IMR-90 (cell line): ENCODE results near the gene TIPRL. TPM values are rescaled to one million over a fixed set of nuclear protein-coding genes. Genes with fewer than 3 reads are reported as not detected.
A peak's percentile ranks its signal among the peaks of the same experiment; 100 is the strongest.

ENCODE experiments used
- ATAC-seq: fragments of 200-7000 bp; cut with Tn5 transposase; 2 replicates; pipeline ENCODE4 v1.9.1; 2020; ENCODE audit warnings: low read depth, mild to moderate bottlenecking, moderate library complexity
- BruUV-seq: library from RNA; stranded (reverse); fragments of 400-500 nt; replicated peaks from 2 replicates; lab custom pipeline; 2021; lab: Mats Ljungman, UMichigan
- CTCF ChIA-PET: fragments of 300-600 bp; formaldehyde crosslinking; extraction: SDS; loops from one replicate; lab custom pipeline; 2021; ENCODE audit warnings: antibody characterized with exemption; lab: Yijun Ruan, JAX
- POLR2A ChIA-PET: fragments of 300-600 bp; sonication (Branson Sonifier 250); formaldehyde crosslinking; loops from one replicate; lab custom pipeline; 2022; ENCODE audit warnings: antibody characterized with exemption; ENCODE audit not compliant: unreplicated experiment; lab: Charles Lee
- DNase-seq: peaks from one replicate; pipeline ENCODE4 v3.0.0; 2013
- H2AFZ ChIP-seq: replicated peaks from 2 replicates; pipeline ENCODE3; 2013; ENCODE audit warnings: low read length, mild to moderate bottlenecking; ENCODE audit not compliant: poor library complexity
- H2AK5ac ChIP-seq: 2 replicates; pipeline ENCODE4 v1.6.1; 2013; ENCODE audit warnings: low read depth, low read length, inconsistent platforms
- H2AK9ac ChIP-seq: replicated peaks from 2 replicates; pipeline ENCODE3; 2013; ENCODE audit warnings: mild to moderate bottlenecking, low read depth, low read length, moderate library complexity; ENCODE audit not compliant: poor library complexity
- H2BK120ac ChIP-seq: 2 replicates; pipeline ENCODE4 v1.6.1; 2013; ENCODE audit warnings: low read depth, low read length, inconsistent platforms
- H2BK15ac ChIP-seq: 3 replicates; pipeline ENCODE4 v1.6.1; 2013; ENCODE audit warnings: low read depth, low read length, inconsistent platforms
- H2BK20ac ChIP-seq: 2 replicates; pipeline ENCODE4 v1.6.1; 2013; ENCODE audit warnings: low read depth, mild to moderate bottlenecking, inconsistent platforms, low read length, moderate library complexity
- H2BK5ac ChIP-seq: 2 replicates; pipeline ENCODE4 v1.6.1; 2013; ENCODE audit warnings: mild to moderate bottlenecking, low read depth, low read length, inconsistent platforms; ENCODE audit not compliant: poor library complexity, severe bottlenecking
- H3K14ac ChIP-seq: replicated peaks from 2 replicates; pipeline ENCODE4 v1.6.1; 2013; ENCODE audit warnings: low read depth, low read length, inconsistent platforms
- H3K18ac ChIP-seq: 2 replicates; pipeline ENCODE4 v1.6.1; 2013; ENCODE audit warnings: low read depth, low read length, control low read depth
- H3K23ac ChIP-seq: 2 replicates; pipeline ENCODE4 v1.6.1; 2013; ENCODE audit warnings: low read depth, low read length, inconsistent platforms
- H3K27ac ChIP-seq: 2 replicates; pipeline ENCODE4 v1.5.1; 2013; ENCODE audit warnings: mild to moderate bottlenecking, control low read depth, low read length; ENCODE audit not compliant: insufficient read depth
- H3K27me3 ChIP-seq: 2 replicates; pipeline ENCODE4 v1.6.1; 2013; ENCODE audit warnings: low read length; ENCODE audit not compliant: control insufficient read depth, insufficient read depth
- H3K36me3 ChIP-seq: 2 replicates; pipeline ENCODE4 v1.6.1; 2013; ENCODE audit warnings: low read length, mixed read lengths; ENCODE audit not compliant: control insufficient read depth, insufficient read depth
- H3K4ac ChIP-seq: 2 replicates; pipeline ENCODE4 v1.6.1; 2013; ENCODE audit warnings: low read depth, low read length, inconsistent platforms
- H3K4me1 ChIP-seq: 2 replicates; pipeline ENCODE4 v1.6.1; 2013; ENCODE audit warnings: low read length, mixed read lengths; ENCODE audit not compliant: control insufficient read depth, insufficient read depth
- H3K4me2 ChIP-seq: 2 replicates; pipeline ENCODE4 v1.6.1; 2013; ENCODE audit warnings: low read depth, mild to moderate bottlenecking, control low read depth, low read length, moderate library complexity
- H3K4me3 ChIP-seq: 2 replicates; pipeline ENCODE4 v1.5.1; 2013; ENCODE audit warnings: low read depth, mild to moderate bottlenecking, control low read depth, low read length, moderate library complexity; ENCODE audit not compliant: insufficient read depth
- H3K56ac ChIP-seq: 2 replicates; pipeline ENCODE4 v1.6.1; 2013; ENCODE audit warnings: low read length, inconsistent platforms; ENCODE audit not compliant: insufficient read depth; ENCODE audit errors: extremely low read depth
- H3K79me1 ChIP-seq, 2 experiments: 2 replicates each; pipeline ENCODE4 v1.6.1; 2013; ENCODE audit warnings: low read length in 2 of 2, inconsistent platforms in 1 of 2, low read depth in 1 of 2
- H3K9ac ChIP-seq: 2 replicates; pipeline ENCODE4 v1.6.1; 2013; ENCODE audit warnings: low read depth, low read length, control low read depth
- H3K9me1 ChIP-seq: 2 replicates; pipeline ENCODE4 v1.6.1; 2013; ENCODE audit warnings: low read length, inconsistent platforms; ENCODE audit not compliant: insufficient read depth
- H3K9me3 ChIP-seq: 2 replicates; pipeline ENCODE4 v1.6.1; 2013; ENCODE audit warnings: low read length; ENCODE audit not compliant: control insufficient read depth, insufficient read depth
- H4K20me1 ChIP-seq: 2 replicates; pipeline ENCODE4 v1.6.1; 2013; ENCODE audit warnings: low read length, inconsistent platforms; ENCODE audit not compliant: insufficient read depth
- H4K5ac ChIP-seq: 2 replicates; pipeline ENCODE4 v1.6.1; 2013; ENCODE audit warnings: mild to moderate bottlenecking, low read depth, low read length, control low read depth
- H4K8ac ChIP-seq, 2 experiments: 2 replicates each; pipeline ENCODE4 v1.6.1; 2013; ENCODE audit warnings: low read depth in 2 of 2, low read length in 2 of 2, control low read depth in 1 of 2, inconsistent platforms in 1 of 2
- H4K91ac ChIP-seq: 2 replicates; pipeline ENCODE4 v1.6.1; 2013; ENCODE audit warnings: low read depth, low read length, inconsistent platforms; ENCODE audit not compliant: insufficient read depth
- CEBPB ChIP-seq: IDR thresholded peaks from 2 replicates; pipeline ENCODE4 v1.6.1; 2012; ENCODE audit warnings: low read depth, low read length, improper control_type of control experiment
- CTCF ChIP-seq: conservative IDR thresholded peaks from 2 replicates; pipeline ENCODE4 v1.5.1; 2012; ENCODE audit warnings: mild to moderate bottlenecking, low read depth, low read length, improper control_type of control experiment
- ELK1 ChIP-seq: fragments of 150-350 bp; IDR thresholded peaks from 2 replicates; pipeline ENCODE4 v1.6.1; 2016; ENCODE audit warnings: low read depth, mild to moderate bottlenecking, low read length, moderate library complexity, borderline replicate concordance
- MAFK ChIP-seq: IDR thresholded peaks from 2 replicates; pipeline ENCODE4 v1.6.1; 2012; ENCODE audit warnings: low read depth, low read length, improper control_type of control experiment
- MAZ ChIP-seq: IDR thresholded peaks from 2 replicates; pipeline ENCODE4 v1.6.1; 2012; ENCODE audit warnings: low read depth, mild to moderate bottlenecking, low read length, improper control_type of control experiment, moderate library complexity, borderline replicate concordance
- NFE2L2 ChIP-seq: fragments of 150-350 bp; IDR thresholded peaks from 2 replicates; pipeline ENCODE4 v1.6.1; 2016; ENCODE audit warnings: low read depth, mild to moderate bottlenecking, low read length
- POLR2A ChIP-seq: IDR thresholded peaks from 2 replicates; pipeline ENCODE4 v1.6.1; 2012; ENCODE audit warnings: mild to moderate bottlenecking, low read depth, low read length
- RAD21 ChIP-seq: IDR thresholded peaks from 2 replicates; pipeline ENCODE4 v1.6.1; 2012; ENCODE audit warnings: low read length, improper control_type of control experiment
- RCOR1 ChIP-seq: IDR thresholded peaks from 2 replicates; pipeline ENCODE4 v1.6.1; 2012; ENCODE audit warnings: mild to moderate bottlenecking, low read length, improper control_type of control experiment; ENCODE audit not compliant: insufficient replicate concordance
- RFX5 ChIP-seq: IDR thresholded peaks from 2 replicates; pipeline ENCODE4 v1.8.0; 2012; ENCODE audit warnings: low read depth, mild to moderate bottlenecking, low read length, moderate library complexity
- WGBS, 2 experiments: methylation state at CpG; one replicate each; pipeline versions ENCODE4 v1.1.5 to v1.1.7; 2013; ENCODE audit warnings: missing lambda C conversion rate in 2 of 2; ENCODE audit not compliant: insufficient read length in 1 of 2; ENCODE audit errors: extremely low coverage in 2 of 2; 5-methylcytosine and 5-hydroxymethylcytosine counted together
- dilution Hi-C: fragments of 300-500 bp; cut with HindIII; formaldehyde crosslinking; loops from one replicate; pipeline ENCODE4 v1.14.3; 2018; ENCODE audit warnings: low sequenced_read_pairs; ENCODE audit not compliant: unreplicated experiment
- in situ Hi-C: fragments of 300-500 bp; cut with MboI; formaldehyde crosslinking; loops from 3 replicates; pipeline ENCODE4 v1.14.3; 2019; ENCODE audit warnings: low sequenced_read_pairs, inconsistent platforms, mixed read lengths
- intact Hi-C: fragments of 100-400 bp; cut with micrococcal nuclease; formaldehyde crosslinking; loops from 2 replicates; pipeline ENCODE4 v1.10.0; 2022
- polyA plus RNA-seq, 3 experiments: library from polyadenylated mRNA; depleted of rRNA; stranded (reverse); fragments of >200 nt; gene quantifications; 2 replicates each; pipeline ENCODE4 v1.2.3, GENCODE V29; 2012; ENCODE audit warnings: low replicate concordance in 1 of 3
- total RNA-seq: library from RNA; depleted of rRNA; stranded (reverse); fragments of >200 nt; gene quantifications from 2 replicates; pipeline ENCODE4 v1.2.3, GENCODE V29; 2012

The TIPRL gene
- total and polyA plus RNA-seq, 2 of the 4 experiments (the other 2 are of a cell fraction) = 15.4 to 23.8 TPM

GRCh38 chr1:168227620-168228019 lies 48.9 kb downstream of the TIPRL start (continued):
- TF ChIP-seq RCOR1 = no peak
- no peak for TF ChIP-seq POLR2A
- no peak for TF ChIP-seq CEBPB
- TF ChIP-seq RAD21 = no peak
- TF ChIP-seq CTCF = no peak

- intact Hi-C loops = loop anchor here (5.0 kb wide), 2 partner anchors 92 to 293 kb away; partner anchors contain the start of genes DCAF6 and MPC2
- no peak overlapping the region for H3K4ac ChIP-seq
Measured at GRCh38 chr1:168229893-168230292, 51.1 kb downstream of the TIPRL start.

More at GRCh38 chr1:168229893-168230292, 51.1 kb downstream of the TIPRL start:
- H4K20me1 ChIP-seq = peaks cover 12% of the 10 kb centered on the region; the same call in 1 of the 2 replicates
- no peak for ATAC-seq
- H2AK5ac ChIP-seq = no peak overlapping the region
- H4K8ac ChIP-seq = no peak overlapping the region
- no peak overlapping the region for H3K4me2 ChIP-seq
- no peak overlapping the region for H3K14ac ChIP-seq
- TF ChIP-seq CTCF (no peak), POLR2A (no peak), RFX5 (no peak), RAD21 (no peak), MAZ (no peak), MAFK (no peak), NFE2L2 (no peak), CEBPB (no peak), ELK1 (no peak), RCOR1 (no peak)
- H3K56ac ChIP-seq = no peak overlapping the region
- H3K27ac ChIP-seq = no peak overlapping the region
- no peak overlapping the region for H2BK5ac ChIP-seq
- no peak overlapping the region for H2BK20ac ChIP-seq
- CTCF ChIA-PET = interaction anchor here (0.6 kb wide), 1 partner anchor 560 kb away, joined by 3 read pairs; no protein-coding TSS in a partner anchor
- H2AFZ ChIP-seq = no peak overlapping the region
- peaks cover 41 to 76% of the 10 kb centered on the region in 2 experiments for H3K79me1 ChIP-seq
- no peak overlapping the region for H4K5ac ChIP-seq
- no peak overlapping the region for H2BK120ac ChIP-seq
- H4K91ac ChIP-seq = no peak overlapping the region
- peaks cover 3% of the 10 kb centered on the region for H3K4me1 ChIP-seq
- H2AK9ac ChIP-seq = peak overlapping the region; percentile 20
- no peak overlapping the region for H3K18ac ChIP-seq
- BruUV-seq = no TSS peak
- dilution Hi-C loops (no loop called here), in situ Hi-C loops (no loop called here)
- no peak overlapping the region for H2BK15ac ChIP-seq
- no CpG with 5 or more reads among the region's 4 CpGs for WGBS, 2 experiments
- POLR2A ChIA-PET = no interaction called here
- no peaks in the 10 kb centered on the region for H3K9me3 ChIP-seq
- H3K36me3 ChIP-seq = peaks cover 18% of the 10 kb centered on the region
- H3K9ac ChIP-seq = no peak overlapping the region
- peaks cover 24% of the 10 kb centered on the region for H3K9me1 ChIP-seq
- no peak for DNase-seq
- no peak overlapping the region for H3K4me3 ChIP-seq
- H3K27me3 ChIP-seq = no peaks in the 10 kb centered on the region
- no peak overlapping the region for H3K23ac ChIP-seq
